Urinary bladder (tissue), 4 donors: ENCODE measurements around the gene RBBP6. TPM values are rescaled to one million over a fixed set of nuclear protein-coding genes. Genes with fewer than 3 reads are reported as not detected.
A peak's percentile ranks its signal among the peaks of the same experiment; 100 is the strongest.

Experiments
- DNase-seq: peaks from one replicate; pipeline ENCODE4 v3.0.0-alpha.2; 2015; ENCODE audit errors: extremely low spot score
- H3K27ac ChIP-seq: one replicate; pipeline ENCODE4 v1.5.1; 2013; ENCODE audit warnings: low read depth, mild to moderate bottlenecking, moderate library complexity
- H3K36me3 ChIP-seq: one replicate; pipeline ENCODE4 v1.6.1; 2013; ENCODE audit warnings: mild to moderate bottlenecking, moderate library complexity; ENCODE audit not compliant: insufficient read depth
- H3K4me1 ChIP-seq: one replicate; pipeline ENCODE4 v1.6.1; 2013; ENCODE audit warnings: mild to moderate bottlenecking, moderate library complexity; ENCODE audit not compliant: insufficient read depth
- H3K4me3 ChIP-seq: one replicate; pipeline ENCODE4 v1.5.1; 2013; ENCODE audit warnings: low read depth, low read length
- WGBS: extraction: QIAGEN DNeasy Blood & Tissue Kit; methylation state at CpG from one replicate; pipeline ENCODE4 v1.1.7; 2013; 5-methylcytosine and 5-hydroxymethylcytosine counted together
- polyA plus RNA-seq: library from polyadenylated mRNA; stranded (reverse); fragments of 200-250 nt; gene quantifications from one replicate; pipeline ENCODE4 v1.2.3, GENCODE V29; 2013
- total RNA-seq: library from RNA; depleted of rRNA; stranded (reverse); fragments of >200 nt; gene quantifications from one replicate; pipeline ENCODE4 v1.2.3, GENCODE V29; 2014
- donor health status: healthy with polysubstance abuse.
- donor health status: healthy.

The RBBP6 gene
- total and polyA plus RNA-seq, 2 donors, result 45.9 to 87.3 TPM

- Histone ChIP-seq H3K27ac (no peak overlapping the region), H3K36me3 (no peaks in the 10 kb centered on the region), H3K4me1 (no peaks in the 10 kb centered on the region), H3K4me3 (no peak overlapping the region)
- DNase-seq, result no peak
- 87% methylated on average over 2 of the region's 2 CpGs for WGBS
Measured at GRCh38 chr16:24514096-24514495, 25.3 kb upstream of the RBBP6 start.

DNA sequence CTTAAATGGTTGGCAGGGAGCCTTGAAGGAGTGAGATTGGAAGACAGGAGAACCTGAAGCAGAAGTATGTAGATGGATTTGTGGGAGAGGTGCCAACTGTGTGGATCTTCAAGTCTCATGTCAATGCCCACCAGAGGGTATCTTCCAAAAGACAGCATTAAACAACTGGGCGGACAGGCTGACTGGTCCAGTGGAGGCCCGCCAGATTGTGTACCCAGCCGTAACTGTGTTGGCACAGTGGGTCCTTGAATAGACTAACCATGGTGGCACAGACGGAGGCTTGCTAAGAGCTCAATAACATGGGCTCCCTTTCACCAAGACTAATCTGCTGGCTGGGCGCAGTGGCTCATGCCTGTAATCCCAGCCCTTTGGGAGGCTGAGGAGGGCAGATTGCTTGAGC, 24.2 kb upstream of the RBBP6 start:
- Histone ChIP-seq H3K4me1 (no peaks in the 10 kb centered on the region), H3K36me3 (no peaks in the 10 kb centered on the region), H3K4me3 (no peak overlapping the region), H3K27ac (no peak overlapping the region)
- 91% methylated on average over 5 of the region's 5 CpGs for WGBS
- no peak for DNase-seq

DNA sequence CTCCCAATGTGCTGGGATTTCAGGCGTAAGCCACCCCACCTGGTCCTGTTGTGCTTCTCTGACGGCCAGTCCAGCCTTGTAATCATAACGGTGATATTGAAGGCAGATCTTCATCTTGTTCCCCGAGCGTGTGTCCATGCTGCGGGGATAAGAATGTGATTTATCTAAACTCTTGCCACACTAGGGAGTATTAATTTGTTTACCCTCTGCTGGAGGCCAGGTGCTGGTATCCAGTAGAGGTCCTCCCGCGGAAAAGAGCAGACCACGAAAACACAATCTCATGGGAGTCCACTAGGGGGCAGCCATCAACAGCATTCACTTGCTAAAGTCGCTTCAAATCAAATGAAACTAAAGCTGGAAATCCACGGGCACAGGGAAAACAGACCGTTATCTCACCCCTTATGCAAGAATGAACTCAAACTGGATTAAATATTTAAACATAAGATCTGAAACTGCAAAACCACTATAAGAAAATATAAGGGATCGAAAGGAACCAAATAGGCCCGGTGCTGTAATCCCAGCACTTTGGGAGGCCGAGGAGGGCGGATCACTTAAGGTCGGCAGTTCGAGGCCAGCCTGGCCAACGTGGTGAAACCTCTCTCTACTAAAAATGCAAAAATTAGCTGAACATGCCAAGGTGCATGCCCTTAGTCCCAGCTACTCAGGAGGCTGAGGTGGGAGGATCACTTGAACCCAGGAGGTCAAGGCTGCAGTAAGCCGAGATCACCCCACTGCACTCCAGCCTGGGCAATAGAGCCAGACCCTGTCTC, 22.3 kb upstream of the RBBP6 start:
- no peak overlapping the region for H3K4me3 ChIP-seq
- H3K36me3 ChIP-seq, result no peaks in the 10 kb centered on the region
- peak; percentile 62 for DNase-seq
- H3K27ac ChIP-seq, result no peak overlapping the region
- 32% methylated on average over 20 of the region's 20 CpGs for WGBS
- no peaks in the 10 kb centered on the region for H3K4me1 ChIP-seq

DNA sequence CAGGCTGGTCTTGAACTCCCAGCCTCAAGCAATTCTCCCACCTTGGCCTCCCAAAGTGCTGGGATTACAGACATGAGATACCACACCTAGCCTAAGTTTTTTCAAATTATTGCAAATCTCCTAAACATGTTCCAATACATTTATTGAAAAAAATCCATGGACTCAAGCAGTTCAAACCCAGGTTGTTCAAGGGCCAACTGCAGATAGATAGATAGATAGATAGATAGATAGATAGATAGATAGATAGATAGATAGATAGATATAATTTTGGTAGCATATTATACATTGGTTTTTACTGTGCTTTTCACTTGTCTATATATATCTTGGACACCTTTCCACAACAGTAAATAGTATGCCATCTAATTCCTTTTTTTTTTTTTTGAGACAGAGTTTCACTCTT, 20.9 kb upstream of the RBBP6 start:
- H3K4me3 ChIP-seq, result no peak overlapping the region
- no peaks in the 10 kb centered on the region for H3K36me3 ChIP-seq
- DNase-seq, result no peak
- H3K4me1 ChIP-seq, result no peaks in the 10 kb centered on the region
- H3K27ac ChIP-seq, result no peak overlapping the region

GRCh38 chr16:24520983-24521382, 18.4 kb upstream of the RBBP6 start:
- 83% methylated on average over 3 of the region's 3 CpGs for WGBS
- no peak overlapping the region for H3K27ac ChIP-seq
- H3K4me3 ChIP-seq, result no peak overlapping the region
- no peak for DNase-seq
- H3K36me3 ChIP-seq, result no peaks in the 10 kb centered on the region
- no peaks in the 10 kb centered on the region for H3K4me1 ChIP-seq

DNA sequence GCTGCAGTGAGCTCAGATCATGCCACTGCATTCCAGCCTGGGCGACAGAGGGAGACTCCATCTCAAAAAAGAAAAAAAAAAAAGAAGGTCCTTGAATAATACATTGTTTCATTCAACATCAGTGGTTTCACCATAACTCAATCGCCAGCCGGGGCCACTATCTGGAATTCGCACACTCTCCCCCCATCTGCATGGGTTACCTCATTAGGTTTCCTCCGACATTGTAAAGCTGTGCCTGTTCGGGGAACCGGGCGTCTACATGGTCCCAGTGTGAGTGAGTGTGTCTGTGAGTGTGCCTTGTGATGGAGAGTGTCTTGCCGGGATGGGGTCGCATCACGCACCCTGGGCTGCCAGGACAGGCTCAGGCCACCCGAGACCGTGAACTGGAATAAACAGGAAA, 16.6 kb upstream of the RBBP6 start:
- DNase-seq, result no peak
- Histone ChIP-seq H3K4me1 (no peaks in the 10 kb centered on the region), H3K4me3 (no peak overlapping the region), H3K27ac (no peak overlapping the region), H3K36me3 (no peaks in the 10 kb centered on the region)
- WGBS, result 89% methylated on average over 13 of the region's 13 CpGs

GRCh38 chr16:24523569-24523968, 15.8 kb upstream of the RBBP6 start:
- no peak overlapping the region for H3K27ac ChIP-seq
- DNase-seq, result no peak
- H3K4me3 ChIP-seq, result no peak overlapping the region
- H3K4me1 ChIP-seq, result no peaks in the 10 kb centered on the region
- WGBS, result 38% methylated on average over 8 of the region's 8 CpGs
- no peaks in the 10 kb centered on the region for H3K36me3 ChIP-seq

DNA sequence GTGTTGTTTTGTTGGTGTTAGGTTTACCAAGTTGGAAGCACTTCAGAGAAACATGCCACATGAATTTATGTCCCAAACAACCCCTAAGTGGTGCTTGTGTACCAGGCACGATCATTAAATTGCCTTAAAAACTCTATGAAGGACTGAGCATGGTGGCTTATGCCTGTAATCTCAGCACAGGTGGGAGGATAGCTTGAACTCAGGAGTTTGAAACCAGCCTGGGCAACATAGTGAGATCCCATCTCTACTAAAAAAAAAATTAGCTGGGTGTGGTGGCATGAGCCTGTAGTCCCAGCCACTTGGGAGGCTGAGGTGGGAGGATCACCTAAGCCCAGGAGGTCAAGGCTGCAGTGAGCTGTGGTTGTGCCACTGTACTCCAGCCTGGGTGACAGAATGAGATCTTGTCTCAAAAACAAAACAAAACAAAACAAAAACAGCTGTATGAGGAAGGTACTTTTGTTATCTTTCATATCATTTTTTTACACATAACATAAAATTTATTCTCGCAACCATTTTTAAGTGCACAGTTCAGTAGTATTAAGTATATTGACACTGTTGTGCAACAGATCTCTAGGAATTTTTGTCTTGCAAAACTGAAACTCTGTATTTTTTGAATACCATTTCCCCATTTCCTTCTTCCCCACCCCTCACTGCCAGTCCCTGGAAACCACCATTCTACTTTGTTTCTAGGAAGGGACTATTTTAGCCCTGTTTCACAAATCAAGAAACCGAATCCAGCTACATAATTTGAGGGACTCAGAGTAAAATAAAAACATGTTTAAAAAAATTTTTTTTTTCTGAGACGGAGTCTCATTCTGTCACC, 14.3 kb upstream of the RBBP6 start:
- DNase-seq, result no peak
- no peak overlapping the region for H3K27ac ChIP-seq
- H3K36me3 ChIP-seq, result no peaks in the 10 kb centered on the region
- WGBS, result 73% methylated on average over 4 of the region's 4 CpGs
- H3K4me1 ChIP-seq, result no peaks in the 10 kb centered on the region
- no peak overlapping the region for H3K4me3 ChIP-seq

GRCh38 chr16:24525970-24526559, 13.3 kb upstream of the RBBP6 start:
- 51% methylated on average over 7 of the region's 7 CpGs for WGBS
- Histone ChIP-seq H3K4me3 (no peak overlapping the region), H3K36me3 (no peaks in the 10 kb centered on the region), H3K27ac (no peak overlapping the region), H3K4me1 (no peaks in the 10 kb centered on the region)
- peak; percentile 50 for DNase-seq

- H3K4me1 ChIP-seq, result no peaks in the 10 kb centered on the region
- WGBS, result 73% methylated on average over 9 of the region's 9 CpGs
- no peaks in the 10 kb centered on the region for H3K36me3 ChIP-seq
- H3K4me3 ChIP-seq, result no peak overlapping the region
- DNase-seq, result no peak
- H3K27ac ChIP-seq, result no peak overlapping the region
Measured at GRCh38 chr16:24526701-24527495, 12.5 kb upstream of the RBBP6 start.

DNA sequence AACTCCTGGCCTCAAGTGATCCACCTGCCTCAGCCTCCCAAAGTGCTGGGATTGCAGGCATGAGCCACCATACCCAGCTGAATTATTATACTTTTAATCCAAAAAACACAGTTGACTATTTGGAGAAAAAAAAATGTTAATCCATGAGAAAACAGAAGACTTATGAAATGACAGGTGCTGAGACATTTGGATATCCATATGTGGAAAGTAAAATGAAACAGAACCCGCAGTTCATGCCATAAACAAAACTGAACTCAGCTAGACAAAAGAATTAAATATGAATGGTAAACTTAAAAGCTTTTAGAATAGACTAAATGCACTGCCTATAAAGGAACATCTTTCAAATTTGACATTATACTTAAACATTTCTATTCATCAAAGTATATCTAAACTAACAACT, 8.2 kb upstream of the RBBP6 start:
- Histone ChIP-seq H3K4me1 (no peaks in the 10 kb centered on the region), H3K36me3 (no peaks in the 10 kb centered on the region), H3K4me3 (no peak overlapping the region), H3K27ac (no peak overlapping the region)
- WGBS, result 62% methylated on average over 1 of the region's 1 CpG
- DNase-seq, result no peak

GRCh38 chr16:24534620-24535019, 4.7 kb upstream of the RBBP6 start:
- H3K4me3 ChIP-seq, result no peak overlapping the region
- H3K4me1 ChIP-seq, result no peaks in the 10 kb centered on the region
- no peak for DNase-seq
- no peak overlapping the region for H3K27ac ChIP-seq
- H3K36me3 ChIP-seq, result no peaks in the 10 kb centered on the region

DNA sequence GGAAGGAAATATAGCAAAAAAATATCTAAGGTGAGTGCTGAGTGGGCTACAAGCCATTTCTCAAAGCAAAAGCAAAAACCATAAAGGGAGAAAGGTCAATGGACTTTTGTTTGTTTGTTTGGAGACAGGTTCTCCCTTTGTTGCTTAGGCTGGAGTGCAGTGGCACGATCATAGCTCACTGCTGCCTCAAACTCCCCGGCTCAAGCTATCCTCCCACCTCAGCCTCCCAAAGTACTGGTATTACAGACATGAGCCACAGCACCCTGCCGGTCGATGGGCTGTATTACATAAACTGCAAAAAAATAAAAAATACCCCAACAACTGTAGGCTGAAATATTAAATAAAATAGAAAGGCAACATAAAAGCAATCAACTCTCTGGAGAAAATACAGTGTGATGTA, 3.5 kb upstream of the RBBP6 start:
- DNase-seq, result no peak
- Histone ChIP-seq H3K4me1 (no peaks in the 10 kb centered on the region), H3K36me3 (no peaks in the 10 kb centered on the region), H3K4me3 (no peak overlapping the region), H3K27ac (no peak overlapping the region)
- WGBS, result 74% methylated on average over 4 of the region's 4 CpGs
